Measurements from ENCODE around the gene LYVE1.

The LYVE1 gene

GRCh38 chr11:10591741-10592140 lies 23.3 kb upstream of the LYVE1 start:
- DNase-seq (ENCODE audit: low read depth), result no peak

- no peak for DNase-seq (ENCODE audit: low read depth)
These were observed 21.9 kb upstream of the LYVE1 start for GRCh38 chr11:10590218-10590915.

- no peak for DNase-seq (ENCODE audit: low read depth)
These were observed 20.4 kb upstream of the LYVE1 start for GRCh38 chr11:10588904-10589303.

- no peak for DNase-seq (ENCODE audit: low read depth)
These were observed 19.5 kb upstream of the LYVE1 start for GRCh38 chr11:10587995-10588394.

GRCh38 chr11:10587388-10587787 lies 18.9 kb upstream of the LYVE1 start:
- DNase-seq (ENCODE audit: low read depth), result no peak

- no peak for DNase-seq (ENCODE audit: low read depth)
These were observed 15.6 kb upstream of the LYVE1 start for GRCh38 chr11:10584071-10584501.

GRCh38 chr11:10581481-10582019 lies 13.1 kb upstream of the LYVE1 start:
- no peak for DNase-seq (ENCODE audit: low read depth)

GRCh38 chr11:10580623-10581022 lies 12.2 kb upstream of the LYVE1 start:
- DNase-seq (ENCODE audit: low read depth), result no peak

- DNase-seq (ENCODE audit: low read depth), result no peak
These were observed 11.2 kb upstream of the LYVE1 start for GRCh38 chr11:10579700-10580099.

GRCh38 chr11:10576035-10576398 lies 7.6 kb upstream of the LYVE1 start:
- DNase-seq (ENCODE audit: low read depth), result no peak

- DNase-seq (ENCODE audit: low read depth), result no peak
These were observed 7.0 kb upstream of the LYVE1 start for GRCh38 chr11:10575346-10576034.

GRCh38 chr11:10573556-10573955 lies 5.1 kb upstream of the LYVE1 start:
- DNase-seq (ENCODE audit: low read depth), result no peak

- DNase-seq (ENCODE audit: low read depth), result no peak
These were observed 4.6 kb upstream of the LYVE1 start for GRCh38 chr11:10573028-10573427.

GRCh38 chr11:10572533-10572932 lies 4.1 kb upstream of the LYVE1 start:
- DNase-seq (ENCODE audit: low read depth), result no peak

- DNase-seq (ENCODE audit: low read depth), result no peak
These were observed 1.0 kb downstream of the LYVE1 start for GRCh38 chr11:10567446-10567845.

GRCh38 chr11:10566257-10566957 lies 2.1 kb downstream of the LYVE1 start:
- no peak for DNase-seq (ENCODE audit: low read depth)

- DNase-seq (ENCODE audit: low read depth), result no peak
These were observed 3.0 kb downstream of the LYVE1 start for GRCh38 chr11:10565493-10565892.

- DNase-seq (ENCODE audit: low read depth), result no peak
These were observed 3.7 kb downstream of the LYVE1 start for GRCh38 chr11:10564696-10565318.

GRCh38 chr11:10564030-10564429 lies 4.4 kb downstream of the LYVE1 start:
- DNase-seq (ENCODE audit: low read depth), result no peak

GRCh38 chr11:10561947-10562346 lies 6.5 kb downstream of the LYVE1 start:
- no peak for DNase-seq (ENCODE audit: low read depth)

GRCh38 chr11:10561043-10561818 lies 7.2 kb downstream of the LYVE1 start:
- no peak for DNase-seq (ENCODE audit: low read depth)

- no peak for DNase-seq (ENCODE audit: low read depth)
These were observed 10.2 kb downstream of the LYVE1 start for GRCh38 chr11:10558288-10558687.

Data from stimulated activated CD8-positive, alpha-beta memory T cell treated with anti-CD3 and anti-CD28 coated beads, Interleukin-12 subunit alpha, Interleukin-12 subunit beta, amount 100 ng/mL, for 1 hour (primary cell).